HepG2 (cell line): Measurements from ENCODE around the gene ITGB7. TPM values are rescaled to one million over a fixed set of nuclear protein-coding genes. Genes with fewer than 3 reads are reported as not detected.

Experiments
- ATAC-seq: fragments of 200-7000 bp; cut with Tn5 transposase; 3 replicates; pipeline ENCODE4 v1.9.1; 2020; ENCODE audit warnings: mild to moderate bottlenecking, moderate library complexity
- BruUV-seq: library from RNA; stranded (reverse); fragments of 400-500 nt; replicated peaks from 2 replicates; lab custom pipeline; 2021; lab: Mats Ljungman, UMichigan
- CTCF ChIA-PET: fragments of 300-600 bp; formaldehyde crosslinking; extraction: SDS; loops from one replicate; lab custom pipeline; 2021; ENCODE audit warnings: low total read pairs, inconsistent platforms, low intra/inter-chr PET ratio; lab: Yijun Ruan, JAX
- POLR2A ChIA-PET: fragments of 350-600 bp; sonication (Branson Sonifier 250); formaldehyde crosslinking; loops from one replicate; lab custom pipeline; 2020; ENCODE audit warnings: antibody characterized with exemption, inconsistent platforms; lab: Yijun Ruan, JAX
- DNase-seq: peaks from one replicate; pipeline ENCODE4 v3.0.0-alpha.2; 2015; ENCODE audit warnings: low spot score
- FAIRE-seq: peaks from 3 replicates; lab custom pipeline; 2011; peaks lifted over from hg19 to GRCh38; lab: Jason Lieb, UNC
- H2AFZ ChIP-seq: one replicate; pipeline ENCODE4 v1.6.1; 2011; ENCODE audit warnings: low read length, inconsistent platforms
- H3K27ac ChIP-seq: fragments of 300-600 bp; 3 replicates; pipeline ENCODE4 v1.8.0; 2011; ENCODE audit warnings: mixed run types, mild to moderate bottlenecking, mixed read lengths, low read length, inconsistent platforms; ENCODE audit not compliant: insufficient read depth; ENCODE audit errors: extremely low read length
- H3K27me3 ChIP-seq, 2 experiments: fragments of 200-600 bp in 1 of 2; 2 replicates in 1 of 2; 3 replicates in 1 of 2; pipeline versions ENCODE4 v1.6.0 to v1.8.0; 2011; ENCODE audit warnings: low read length in 2 of 2, mild to moderate bottlenecking in 2 of 2, moderate library complexity in 2 of 2, inconsistent platforms in 1 of 2; ENCODE audit not compliant: insufficient read depth in 2 of 2, control insufficient read depth in 1 of 2
- H3K36me3 ChIP-seq, 2 experiments: fragments of 200-600 bp in 1 of 2; replicated peaks in 1 of 2; 2 replicates in 1 of 2; 3 replicates in 1 of 2; pipeline versions ENCODE4 v1.5.1 to v1.8.0; 2011; ENCODE audit warnings: low read length in 2 of 2, inconsistent platforms in 1 of 2; ENCODE audit not compliant: insufficient read depth in 2 of 2, control insufficient read depth in 1 of 2
- H3K4me1 ChIP-seq: 2 replicates; pipeline ENCODE4 v1.5.1; 2012; ENCODE audit warnings: low read length, inconsistent platforms; ENCODE audit not compliant: insufficient read depth
- H3K4me2 ChIP-seq: 2 replicates; pipeline ENCODE4 v1.6.0; 2011; ENCODE audit warnings: low read depth, low read length, inconsistent platforms
- H3K4me3 ChIP-seq, 3 experiments: fragments of 200-600 bp in 1 of 3; sonication (generic), shearing (Covaris generic) in 1 of 3; replicated peaks in 1 of 3; 2 replicates each; pipeline ENCODE4 v1.5.1; 2011 to 2016; ENCODE audit warnings: low read length in 3 of 3, inconsistent platforms in 2 of 3, low read depth in 2 of 3, mild to moderate bottlenecking in 2 of 3, control low read depth in 1 of 3, mixed read lengths in 1 of 3; ENCODE audit not compliant: insufficient read depth in 1 of 3
- H3K79me2 ChIP-seq: one replicate; pipeline ENCODE4 v1.6.1; 2011; ENCODE audit warnings: low read length, inconsistent platforms; ENCODE audit not compliant: insufficient read depth
- H3K9ac ChIP-seq: 2 replicates; pipeline ENCODE4 v1.6.0; 2011; ENCODE audit warnings: mild to moderate bottlenecking, low read depth, low read length, inconsistent platforms; ENCODE audit not compliant: insufficient read depth
- H3K9me3 ChIP-seq: 2 replicates; pipeline ENCODE4 v1.5.1; 2012; ENCODE audit warnings: mild to moderate bottlenecking, low read length
- H4K20me1 ChIP-seq: 2 replicates; pipeline ENCODE4 v1.6.0; 2011; ENCODE audit warnings: inconsistent platforms, mild to moderate bottlenecking, low read length, moderate library complexity; ENCODE audit not compliant: insufficient read depth
- CEBPG ChIP-seq: IDR thresholded peaks from 2 replicates; pipeline ENCODE4 v1.6.1; 2016
- FIP1L1 ChIP-seq: fragments of 200-400 bp; formaldehyde crosslinking; IDR thresholded peaks from 2 replicates; pipeline ENCODE4 v1.6.1; 2018; ENCODE audit warnings: low read depth, mild to moderate bottlenecking, low read length, moderate library complexity, borderline replicate concordance; ENCODE audit not compliant: insufficient read depth
- FOXC1 ChIP-seq: sonication (generic); formaldehyde crosslinking; IDR thresholded peaks from 2 replicates; pipeline ENCODE4 v1.8.0; 2022; ENCODE audit warnings: mild to moderate bottlenecking, missing genetic modification reagents, borderline replicate concordance
- GABPB1 ChIP-seq: IDR thresholded peaks from 2 replicates; pipeline ENCODE4 v1.6.1; 2016; ENCODE audit warnings: mild to moderate bottlenecking, missing genetic modification reagents, moderate library complexity, missing compliant biosample characterization
- HNRNPK ChIP-seq: fragments of 200-400 bp; formaldehyde crosslinking; IDR thresholded peaks from 2 replicates; pipeline ENCODE4 v1.6.1; 2018; ENCODE audit warnings: low read length, low read depth, moderate library complexity, mild to moderate bottlenecking; ENCODE audit not compliant: poor library complexity, severe bottlenecking
- SRSF1 ChIP-seq: fragments of 200-400 bp; formaldehyde crosslinking; optimal IDR thresholded peaks from 2 replicates; pipeline ENCODE3; 2017; ENCODE audit warnings: mild to moderate bottlenecking, low read depth, low read length, moderate library complexity
- TBX2 ChIP-seq: sonication (generic); formaldehyde crosslinking; IDR thresholded peaks from 2 replicates; pipeline ENCODE4 v1.5.0; 2020; ENCODE audit warnings: missing genetic modification reagents, mild to moderate bottlenecking, borderline replicate concordance
- ZC3H13 ChIP-seq: sonication (generic); formaldehyde crosslinking; IDR thresholded peaks from 2 replicates; pipeline ENCODE4 v1.8.1; 2023; ENCODE audit warnings: mild to moderate bottlenecking, missing genetic modification reagents, moderate library complexity
- ZNF263 ChIP-seq: sonication (generic); formaldehyde crosslinking; IDR thresholded peaks from 2 replicates; pipeline ENCODE4 v1.4.0; 2020; ENCODE audit warnings: missing genetic modification reagents
- WGBS: methylation state at CpG from one replicate; pipeline ENCODE4 v1.1.6; 2017; ENCODE audit warnings: low lambda C conversion rate; 5-methylcytosine and 5-hydroxymethylcytosine counted together
- in situ Hi-C: cut with HindIII; loops from 2 replicates; pipeline ENCODE4 v1.10.0; 2017; ENCODE audit warnings: low pct_unique_long_range_greater_than_20kb; ENCODE audit not compliant: extremely low pct_ligation_motif_present
- intact Hi-C: fragments of 100-400 bp; cut with micrococcal nuclease; formaldehyde crosslinking; loops from one replicate; pipeline ENCODE4 v1.10.0; 2022; ENCODE audit not compliant: unreplicated experiment
- polyA plus RNA-seq, 8 experiments: library from polyadenylated mRNA; depleted of rRNA in 3 of 8; stranded (reverse) in 7 of 8; unstranded in 1 of 8; fragments of >200 nt; fragmentation: Illumina TruSeq in 4 of 8; extraction: Trizol in 4 of 8; gene quantifications; 2 replicates each; pipeline versions ENCODE4 v1.2.1 to v1.2.3, GENCODE V29; 2011 to 2016; ENCODE audit warnings: low read depth in 4 of 8, missing spikeins in 1 of 8, mixed read lengths in 1 of 8; ENCODE audit not compliant: insufficient read depth in 1 of 8
- total RNA-seq, 5 experiments: library from RNA; depleted of rRNA; stranded (reverse); fragments of >200 nt; fragmentation: Illumina TruSeq; extraction: Trizol; gene quantifications; 2 replicates each; pipeline ENCODE4 v1.2.3, GENCODE V29; 2016; ENCODE audit warnings: low read depth in 1 of 5
- TF ChIP-seq, protein P1 (sequence below): sonication (generic); formaldehyde crosslinking; IDR thresholded peaks from 2 replicates; pipeline ENCODE4 v1.4.0; 2020; ENCODE audit warnings: missing genetic modification reagents, borderline replicate concordance
- TF ChIP-seq, protein P2 (sequence below), 2 experiments: fragments of 450-650 bp in 1 of 2; sonication (generic) in 1 of 2; formaldehyde crosslinking; IDR thresholded peaks; 2 replicates each; pipeline versions ENCODE4 v1.5.0 to v1.8.0; 2020 to 2022; ENCODE audit warnings: mild to moderate bottlenecking in 1 of 2, missing genetic modification reagents in 1 of 2
- TF ChIP-seq, protein P3 (sequence below): sonication (generic); formaldehyde crosslinking; IDR thresholded peaks from 2 replicates; pipeline ENCODE4 v1.4.0; 2020; ENCODE audit warnings: missing genetic modification reagents

Gene ITGB7
- total and polyA plus RNA-seq, 2 of the 13 experiments (the other 11 are each of a cell fraction or from before 2014, with no cell fraction given), result 0.16 to 0.18 TPM

DNA sequence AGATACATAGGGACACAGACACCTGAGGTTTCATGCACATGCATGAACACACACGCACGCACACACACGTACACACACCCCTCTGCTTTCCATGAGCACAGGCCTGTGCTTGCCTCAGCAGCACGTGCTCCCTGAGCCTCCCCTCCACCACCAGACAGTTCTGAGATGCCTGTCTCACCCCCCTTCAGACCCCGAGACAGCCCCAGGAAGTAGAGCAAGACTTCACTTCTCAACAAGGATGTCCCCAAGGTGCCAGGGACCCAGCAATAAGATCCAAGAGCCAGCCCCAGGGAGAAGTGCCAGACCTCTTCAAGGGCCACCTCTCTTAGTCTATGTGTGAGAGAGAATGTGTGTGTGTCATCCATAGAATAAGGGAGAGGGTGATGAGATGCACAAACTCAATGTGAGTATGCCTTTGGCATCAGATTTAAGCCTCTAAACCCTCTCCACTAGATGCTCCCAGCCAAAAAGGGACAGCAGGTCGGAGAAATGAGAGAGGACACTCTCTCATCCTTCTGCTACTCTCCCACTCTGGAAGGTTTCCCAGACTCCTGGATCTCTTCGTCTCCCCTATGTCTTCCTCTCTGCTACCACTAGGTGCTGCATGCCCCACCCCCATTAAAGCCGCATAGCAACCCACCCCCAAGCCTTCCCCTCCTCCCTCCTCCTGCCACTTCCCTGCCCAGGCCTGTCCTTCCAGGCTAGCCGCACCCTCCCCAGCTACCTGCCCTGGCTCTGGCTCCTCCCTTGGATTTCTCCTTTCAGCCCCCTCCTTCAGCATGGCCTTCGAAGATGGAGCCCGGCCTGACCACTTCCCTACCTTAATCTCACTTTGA lies 17.2 kb upstream of the ITGB7 start (continued):
- TF ChIP-seq, protein P1, sequence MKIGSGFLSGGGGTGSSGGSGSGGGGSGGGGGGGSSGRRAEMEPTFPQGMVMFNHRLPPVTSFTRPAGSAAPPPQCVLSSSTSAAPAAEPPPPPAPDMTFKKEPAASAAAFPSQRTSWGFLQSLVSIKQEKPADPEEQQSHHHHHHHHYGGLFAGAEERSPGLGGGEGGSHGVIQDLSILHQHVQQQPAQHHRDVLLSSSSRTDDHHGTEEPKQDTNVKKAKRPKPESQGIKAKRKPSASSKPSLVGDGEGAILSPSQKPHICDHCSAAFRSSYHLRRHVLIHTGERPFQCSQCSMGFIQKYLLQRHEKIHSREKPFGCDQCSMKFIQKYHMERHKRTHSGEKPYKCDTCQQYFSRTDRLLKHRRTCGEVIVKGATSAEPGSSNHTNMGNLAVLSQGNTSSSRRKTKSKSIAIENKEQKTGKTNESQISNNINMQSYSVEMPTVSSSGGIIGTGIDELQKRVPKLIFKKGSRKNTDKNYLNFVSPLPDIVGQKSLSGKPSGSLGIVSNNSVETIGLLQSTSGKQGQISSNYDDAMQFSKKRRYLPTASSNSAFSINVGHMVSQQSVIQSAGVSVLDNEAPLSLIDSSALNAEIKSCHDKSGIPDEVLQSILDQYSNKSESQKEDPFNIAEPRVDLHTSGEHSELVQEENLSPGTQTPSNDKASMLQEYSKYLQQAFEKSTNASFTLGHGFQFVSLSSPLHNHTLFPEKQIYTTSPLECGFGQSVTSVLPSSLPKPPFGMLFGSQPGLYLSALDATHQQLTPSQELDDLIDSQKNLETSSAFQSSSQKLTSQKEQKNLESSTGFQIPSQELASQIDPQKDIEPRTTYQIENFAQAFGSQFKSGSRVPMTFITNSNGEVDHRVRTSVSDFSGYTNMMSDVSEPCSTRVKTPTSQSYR, result 0 out of 2 replicates have a peak, but pooled peaks have one; percentile 21

DNA sequence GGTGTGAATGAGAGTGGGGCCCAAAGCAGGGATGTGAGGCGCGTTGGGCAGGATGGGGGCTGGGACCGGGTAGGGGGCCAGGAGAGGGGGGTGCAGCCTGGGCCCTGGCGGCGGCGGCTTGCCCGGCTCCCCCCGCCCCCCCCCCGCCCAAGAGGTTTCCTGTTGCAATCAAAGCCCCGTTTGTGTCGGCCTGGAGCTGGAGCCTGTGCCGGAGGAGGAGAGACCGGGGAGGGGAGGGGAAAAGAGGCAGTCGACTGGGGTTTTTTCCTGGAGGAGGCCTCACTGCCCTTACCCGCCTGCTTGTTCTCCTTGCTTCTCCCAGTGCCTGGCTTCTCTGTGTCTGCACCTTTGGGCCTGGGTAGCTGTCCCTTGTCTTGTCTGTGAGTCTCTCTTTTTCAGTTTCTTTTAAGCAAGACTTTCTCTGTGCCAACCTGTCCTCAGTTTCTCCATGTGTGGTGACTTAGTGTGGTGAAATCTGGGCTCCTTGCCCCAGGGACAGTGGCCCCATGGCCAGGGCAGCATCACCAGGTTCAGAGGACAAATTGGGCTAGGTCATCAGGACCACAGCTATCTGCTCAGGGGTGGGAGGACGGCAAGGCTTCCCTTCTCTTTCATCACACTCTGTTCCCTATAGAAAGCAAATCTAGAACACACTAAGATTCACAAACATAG lies 16.5 kb upstream of the ITGB7 start:
- WGBS, result 2% methylated on average over 7 of the region's 16 CpGs
- Histone ChIP-seq H4K20me1 (no peaks in the 10 kb centered on the region), H3K27me3 (peaks cover 0 to 27% of the 10 kb centered on the region in 2 experiments; a peak in 4 of 5 replicates), H3K4me2 (peak overlapping the region; percentile 100), H3K79me2 (no peaks in the 10 kb centered on the region), H3K36me3 (no peaks in the 10 kb centered on the region), H3K9me3 (no peaks in the 10 kb centered on the region), H3K4me1 (peaks cover 46% of the 10 kb centered on the region), H3K9ac (no peak overlapping the region), H3K4me3 (peak overlapping the region in 2 of 3 experiments; percentile 1 to 89; a peak in 1 of 6 replicates), H3K27ac (no peak overlapping the region), H2AFZ (no peak overlapping the region)
- ATAC-seq, result no peak
- no TSS peak for BruUV-seq
- no peak for DNase-seq
- ChIA-PET POLR2A (no interaction called here), CTCF (no interaction called here)
- in situ Hi-C loops, result no loop called here
- FAIRE-seq, result no peak
- intact Hi-C loops, result loop anchor here (5.0 kb wide), 1 partner anchor 74 kb away; the partner anchor contains the start of genes MYG1 and PFDN5
- TF ChIP-seq HNRNPK (peak; percentile 27), FIP1L1 (no peak), SRSF1 (peak; percentile 80), TBX2 (CRISPR knock-in tag) (no peak), ZC3H13 (no peak), FOXC1 (0 out of 2 replicates have a peak, but pooled peaks have one; percentile 36), GABPB1 (CRISPR knock-in tag) (peak; percentile 36; the same call in 1 of the 2 replicates), CEBPG (0 out of 2 replicates have a peak, but pooled peaks have one; percentile 18), ZNF263 (CRISPR knock-in tag) (0 out of 2 replicates have a peak, but pooled peaks have one; percentile 19)
- TF ChIP-seq, protein P2, sequence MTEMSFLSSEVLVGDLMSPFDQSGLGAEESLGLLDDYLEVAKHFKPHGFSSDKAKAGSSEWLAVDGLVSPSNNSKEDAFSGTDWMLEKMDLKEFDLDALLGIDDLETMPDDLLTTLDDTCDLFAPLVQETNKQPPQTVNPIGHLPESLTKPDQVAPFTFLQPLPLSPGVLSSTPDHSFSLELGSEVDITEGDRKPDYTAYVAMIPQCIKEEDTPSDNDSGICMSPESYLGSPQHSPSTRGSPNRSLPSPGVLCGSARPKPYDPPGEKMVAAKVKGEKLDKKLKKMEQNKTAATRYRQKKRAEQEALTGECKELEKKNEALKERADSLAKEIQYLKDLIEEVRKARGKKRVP (CRISPR knock-in tag; IDR thresholded peaks at IDR 0.05), result peak in 1 of 2 experiments; percentile 34; a peak in 1 of 4 replicates
- TF ChIP-seq, protein P3, sequence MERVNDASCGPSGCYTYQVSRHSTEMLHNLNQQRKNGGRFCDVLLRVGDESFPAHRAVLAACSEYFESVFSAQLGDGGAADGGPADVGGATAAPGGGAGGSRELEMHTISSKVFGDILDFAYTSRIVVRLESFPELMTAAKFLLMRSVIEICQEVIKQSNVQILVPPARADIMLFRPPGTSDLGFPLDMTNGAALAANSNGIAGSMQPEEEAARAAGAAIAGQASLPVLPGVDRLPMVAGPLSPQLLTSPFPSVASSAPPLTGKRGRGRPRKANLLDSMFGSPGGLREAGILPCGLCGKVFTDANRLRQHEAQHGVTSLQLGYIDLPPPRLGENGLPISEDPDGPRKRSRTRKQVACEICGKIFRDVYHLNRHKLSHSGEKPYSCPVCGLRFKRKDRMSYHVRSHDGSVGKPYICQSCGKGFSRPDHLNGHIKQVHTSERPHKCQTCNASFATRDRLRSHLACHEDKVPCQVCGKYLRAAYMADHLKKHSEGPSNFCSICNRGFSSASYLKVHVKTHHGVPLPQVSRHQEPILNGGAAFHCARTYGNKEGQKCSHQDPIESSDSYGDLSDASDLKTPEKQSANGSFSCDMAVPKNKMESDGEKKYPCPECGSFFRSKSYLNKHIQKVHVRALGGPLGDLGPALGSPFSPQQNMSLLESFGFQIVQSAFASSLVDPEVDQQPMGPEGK (CRISPR knock-in tag), result peak; percentile 94
